ENCODE measurements around the gene JMJD8. TPM values are rescaled to one million over a fixed set of nuclear protein-coding genes. Genes with fewer than 3 reads are reported as not detected.

The JMJD8 gene
- total and polyA plus RNA-seq, 7 donors, result 18.7 to 93.4 (median 52.8) TPM

GRCh38 chr16:648781-649589 is 35.1 kb downstream of the JMJD8 start, which contains the start of gene WDR90:
WDR90 (plus strand) TSS chr16:649365; CDS start chr16:649417, 52 bp downstream.
- TF ChIP-seq POLR2A (IDR thresholded peaks at IDR 0.05) (peak; percentile 20 to 53), POLR2AphosphoS5 (IDR thresholded peaks at IDR 0.05) (peak; percentile 58 to 88 (median 76)), EP300 (IDR thresholded peaks at IDR 0.05) (no peak), CTCF (IDR thresholded peaks at IDR 0.05) (no peak)
- H3K36me3 ChIP-seq, result peaks cover 0 to 20% (median 0%) of the 10 kb centered on the region in 4 donors
- WGBS, 2 donors, result 1% methylated on average over 91 of the region's 91 CpGs
- no peaks in the 10 kb centered on the region for H3K27me3 ChIP-seq
- DNase-seq, result peak; percentile 97
- H3K27ac ChIP-seq, result peak within 1 kb of the TSS; percentile 78 to 91 (median 90)
- peak within 1 kb of the TSS; percentile 59 to 84 (median 66) for H3K4me3 ChIP-seq
- H3K4me1 ChIP-seq, result peaks cover 0 to 40% (median 34%) of the 10 kb centered on the region in 4 donors
- H3K9me3 ChIP-seq, result no peaks in the 10 kb centered on the region
- intact Hi-C loops (cut with DNase I), result no loop called here

GRCh38 chr16:648071-648780 is 35.9 kb downstream of the JMJD8 start:
- Histone ChIP-seq H3K27me3 (no peaks in the 10 kb centered on the region), H3K36me3 (peaks cover 0 to 13% (median 0%) of the 10 kb centered on the region in 4 donors), H3K4me1 (peaks cover 0 to 45% (median 37%) of the 10 kb centered on the region in 4 donors), H3K4me3 (peak overlapping the region; percentile 59 to 84 (median 66)), H3K9me3 (no peaks in the 10 kb centered on the region), H3K27ac (peak overlapping the region; percentile 78 to 91 (median 90))
- intact Hi-C loops (cut with DNase I), result no loop called here
- 11 to 29% methylated on average over 24 of the region's 24 CpGs for WGBS, 2 donors
- no peak for DNase-seq
- TF ChIP-seq POLR2AphosphoS5 (IDR thresholded peaks at IDR 0.05) (no peak), CTCF (IDR thresholded peaks at IDR 0.05) (peak in 1 of 4 experiments; percentile 6)

- WGBS, 2 donors, result 22 to 75% methylated on average over 25 of the region's 25 CpGs
- H3K9me3 ChIP-seq, result no peaks in the 10 kb centered on the region
- DNase-seq, result no peak
- no peak overlapping the region for H3K4me3 ChIP-seq
- peaks cover 0 to 5% (median 0%) of the 10 kb centered on the region in 4 donors for H3K36me3 ChIP-seq
- H3K27me3 ChIP-seq, result no peaks in the 10 kb centered on the region
- intact Hi-C loops (cut with DNase I), result no loop called here
- TF ChIP-seq POLR2A (IDR thresholded peaks at IDR 0.05) (no peak), POLR2AphosphoS5 (IDR thresholded peaks at IDR 0.05) (no peak)
- H3K4me1 ChIP-seq, result peaks cover 0 to 54% (median 46%) of the 10 kb centered on the region in 4 donors
- H3K27ac ChIP-seq, result peak overlapping the region in 3 of 4 donors; percentile 22 to 89 (median 78)
These were observed 36.8 kb downstream of the JMJD8 start for GRCh38 chr16:647173-647902.

GRCh38 chr16:646679-647172 is 37.4 kb downstream of the JMJD8 start:
- TF ChIP-seq CTCF (IDR thresholded peaks at IDR 0.05) (no peak), POLR2AphosphoS5 (IDR thresholded peaks at IDR 0.05) (no peak), POLR2A (IDR thresholded peaks at IDR 0.05) (no peak), EP300 (IDR thresholded peaks at IDR 0.05) (no peak)
- Histone ChIP-seq H3K4me1 (peaks cover 0 to 55% (median 46%) of the 10 kb centered on the region in 4 donors), H3K4me3 (no peak overlapping the region), H3K9me3 (no peaks in the 10 kb centered on the region), H3K27ac (peak overlapping the region in 2 of 4 donors; percentile 22 to 36), H3K36me3 (no peaks in the 10 kb centered on the region), H3K27me3 (no peaks in the 10 kb centered on the region)
- 46 to 85% methylated on average over 22 of the region's 22 CpGs for WGBS, 2 donors
- intact Hi-C loops (cut with DNase I), result no loop called here
- DNase-seq, result no peak
